A673 (cell line): ENCODE measurements around the gene WDPCP. TPM values are rescaled to one million over a fixed set of nuclear protein-coding genes. Genes with fewer than 3 reads are reported as not detected.

Source experiments
- BruUV-seq: library from RNA; stranded (reverse); fragments of 400-500 nt; replicated peaks from 2 replicates; lab custom pipeline; 2021; lab: Mats Ljungman, UMichigan
- CTCF ChIA-PET: fragments of 300-600 bp; sonication (Branson Sonifier 250); formaldehyde crosslinking; loops from one replicate; lab custom pipeline; 2022; ENCODE audit warnings: antibody characterized with exemption; lab: Charles Lee
- POLR2A ChIA-PET: fragments of 300-600 bp; sonication (Branson Sonifier 250); formaldehyde crosslinking; loops from one replicate; lab custom pipeline; 2022; ENCODE audit warnings: antibody characterized with exemption; ENCODE audit not compliant: low non-redundant PET; lab: Charles Lee
- DNase-seq: peaks from one replicate; pipeline ENCODE4 v3.0.0-alpha.2; 2015; ENCODE audit warnings: low spot score
- H3K27ac ChIP-seq: fragments of 200-600 bp; sonication (generic); 2 replicates; pipeline ENCODE4 v1.5.1; 2016; ENCODE audit warnings: mixed run types, low read depth, mild to moderate bottlenecking, mixed read lengths, antibody characterized with exemption, low read length; ENCODE audit not compliant: poor library complexity, severe bottlenecking
- H3K27me3 ChIP-seq: fragments of 200-600 bp; sonication (generic); replicated peaks from 2 replicates; pipeline ENCODE4 v1.6.1; 2017; ENCODE audit warnings: mixed run types, low read depth, mild to moderate bottlenecking, mixed read lengths, antibody characterized with exemption, low read length; ENCODE audit not compliant: insufficient read depth, poor library complexity
- H3K36me3 ChIP-seq: fragments of 200-600 bp; sonication (generic); 2 replicates; pipeline ENCODE4 v1.6.1; 2016; ENCODE audit warnings: mixed run types, mild to moderate bottlenecking, mixed read lengths, antibody characterized with exemption, low read length; ENCODE audit not compliant: insufficient read depth, poor library complexity, severe bottlenecking
- H3K4me1 ChIP-seq: fragments of 200-600 bp; sonication (generic); 2 replicates; pipeline ENCODE4 v1.6.1; 2017; ENCODE audit warnings: mixed run types, mild to moderate bottlenecking, mixed read lengths, antibody characterized with exemption, low read length; ENCODE audit not compliant: insufficient read depth, poor library complexity, severe bottlenecking
- H3K4me3 ChIP-seq: fragments of 200-600 bp; sonication (generic); 2 replicates; pipeline ENCODE4 v1.5.1; 2016; ENCODE audit warnings: low read depth, mixed run types, mild to moderate bottlenecking, mixed read lengths, low read length; ENCODE audit not compliant: poor library complexity, severe bottlenecking
- H3K9me3 ChIP-seq: fragments of 200-600 bp; sonication (generic); 2 replicates; pipeline ENCODE4 v1.6.1; 2016; ENCODE audit warnings: mixed run types, low read depth, mild to moderate bottlenecking, mixed read lengths, antibody characterized with exemption, low read length; ENCODE audit not compliant: poor library complexity, severe bottlenecking
- EZH2 ChIP-seq: fragments of 200-600 bp; sonication (generic); IDR thresholded peaks from 2 replicates; pipeline ENCODE4 v1.6.1; 2017; ENCODE audit warnings: borderline replicate concordance, low read depth, mild to moderate bottlenecking, mixed read lengths, antibody characterized with exemption, low read length; ENCODE audit not compliant: poor library complexity, severe bottlenecking
- intact Hi-C: fragments of 100-400 bp; cut with micrococcal nuclease; formaldehyde crosslinking; loops from one replicate; pipeline ENCODE4 v1.10.0; 2022; ENCODE audit not compliant: unreplicated experiment
- total RNA-seq: library from RNA; stranded (reverse); gene quantifications from 2 replicates; pipeline ENCODE4 v1.2.3, GENCODE V29; 2021
- TF ChIP-seq, protein P1 (sequence below): fragments of 300-800, 200-600 bp; sonication (generic); conservative IDR thresholded peaks from 2 replicates; pipeline ENCODE4 v1.5.1; 2017; ENCODE audit warnings: low read depth, mild to moderate bottlenecking, antibody characterized with exemption, low read length, moderate library complexity, mixed read lengths

The WDPCP gene
- total RNA-seq, 1 experiment from 2014 or later: 7.9 TPM

DNA sequence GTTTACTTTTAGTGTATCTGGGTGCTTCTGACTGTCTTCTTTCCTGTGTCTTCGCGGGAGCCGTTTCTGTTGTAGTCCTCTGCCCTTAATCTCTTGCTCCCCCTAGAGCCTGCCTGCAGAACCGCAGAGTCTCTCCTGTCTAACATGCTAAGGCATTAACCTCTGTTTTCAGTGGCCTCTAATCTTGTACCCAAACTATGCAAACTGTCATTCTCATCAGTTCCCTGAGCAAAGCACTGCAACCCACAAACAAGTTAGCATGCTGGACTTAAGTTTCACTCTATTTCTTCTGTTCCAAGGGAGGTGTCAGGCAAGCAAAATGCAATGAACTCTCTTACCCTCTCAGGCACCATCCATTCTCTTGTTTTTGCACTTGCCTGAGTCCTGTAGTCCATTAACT lies 399.3 kb downstream of the WDPCP start:
- TF ChIP-seq EZH2: no peak
- TF ChIP-seq, protein P1, sequence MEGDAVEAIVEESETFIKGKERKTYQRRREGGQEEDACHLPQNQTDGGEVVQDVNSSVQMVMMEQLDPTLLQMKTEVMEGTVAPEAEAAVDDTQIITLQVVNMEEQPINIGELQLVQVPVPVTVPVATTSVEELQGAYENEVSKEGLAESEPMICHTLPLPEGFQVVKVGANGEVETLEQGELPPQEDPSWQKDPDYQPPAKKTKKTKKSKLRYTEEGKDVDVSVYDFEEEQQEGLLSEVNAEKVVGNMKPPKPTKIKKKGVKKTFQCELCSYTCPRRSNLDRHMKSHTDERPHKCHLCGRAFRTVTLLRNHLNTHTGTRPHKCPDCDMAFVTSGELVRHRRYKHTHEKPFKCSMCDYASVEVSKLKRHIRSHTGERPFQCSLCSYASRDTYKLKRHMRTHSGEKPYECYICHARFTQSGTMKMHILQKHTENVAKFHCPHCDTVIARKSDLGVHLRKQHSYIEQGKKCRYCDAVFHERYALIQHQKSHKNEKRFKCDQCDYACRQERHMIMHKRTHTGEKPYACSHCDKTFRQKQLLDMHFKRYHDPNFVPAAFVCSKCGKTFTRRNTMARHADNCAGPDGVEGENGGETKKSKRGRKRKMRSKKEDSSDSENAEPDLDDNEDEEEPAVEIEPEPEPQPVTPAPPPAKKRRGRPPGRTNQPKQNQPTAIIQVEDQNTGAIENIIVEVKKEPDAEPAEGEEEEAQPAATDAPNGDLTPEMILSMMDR: peak; percentile 94
- ChIA-PET POLR2A (no interaction called here), CTCF (no interaction called here)
- no peaks in the 10 kb centered on the region for H3K9me3 ChIP-seq
- peak; percentile 75 for DNase-seq
- H3K27ac ChIP-seq: no peak overlapping the region
- H3K4me1 ChIP-seq: no peaks in the 10 kb centered on the region
- no peaks in the 10 kb centered on the region for H3K27me3 ChIP-seq
- no peaks in the 10 kb centered on the region for H3K36me3 ChIP-seq
- intact Hi-C loops: loop anchor here (5.0 kb wide), 2 partner anchors 247 to 402 kb away; no protein-coding TSS in a partner anchor
- H3K4me3 ChIP-seq: no peak overlapping the region
- no TSS peak for BruUV-seq

GRCh38 chr2:63186331-63186730 lies 401.9 kb downstream of the WDPCP start:
- intact Hi-C loops: loop anchor here (5.0 kb wide), 2 partner anchors 244 to 399 kb away; no protein-coding TSS in a partner anchor
- no peak for DNase-seq

GRCh38 chr2:63163161-63163820 lies 425.0 kb downstream of the WDPCP start:
- Histone ChIP-seq H3K27me3 (no peaks in the 10 kb centered on the region), H3K9me3 (no peaks in the 10 kb centered on the region), H3K27ac (no peak overlapping the region), H3K4me1 (no peaks in the 10 kb centered on the region), H3K4me3 (no peak overlapping the region), H3K36me3 (no peaks in the 10 kb centered on the region)
- BruUV-seq: no TSS peak
- POLR2A ChIA-PET: no interaction called here
- CTCF ChIA-PET: no interaction called here
- TF ChIP-seq EZH2: no peak
- TF ChIP-seq, protein P1: no peak
- DNase-seq: no peak
- intact Hi-C loops: no loop called here

More at GRCh38 chr2:63186331-63186730, 401.9 kb downstream of the WDPCP start:
- Histone ChIP-seq H3K9me3 (no peaks in the 10 kb centered on the region), H3K4me3 (no peak overlapping the region), H3K27ac (no peak overlapping the region), H3K4me1 (no peaks in the 10 kb centered on the region), H3K27me3 (no peaks in the 10 kb centered on the region), H3K36me3 (no peaks in the 10 kb centered on the region)
- CTCF ChIA-PET: no interaction called here
- POLR2A ChIA-PET: no interaction called here
- TF ChIP-seq, protein P1: no peak
- no peak for TF ChIP-seq EZH2
- no TSS peak for BruUV-seq
